HG02981 (cell line): ENCODE measurements around the gene PCSK5.
"Not testable (repeated sequence)": the region's sequence is repeated elsewhere in the genome, so short reads cannot be mapped to it uniquely, and the experiment has no call there.

Experiments
- ATAC-seq: cut with Tn5 transposase; IDR thresholded peaks from one replicate; pipeline ENCODE4 v1.9.1; 2021; ENCODE audit warnings: mild to moderate bottlenecking, moderate library complexity; ENCODE audit not compliant: unreplicated experiment

PCSK5 gene

DNA sequence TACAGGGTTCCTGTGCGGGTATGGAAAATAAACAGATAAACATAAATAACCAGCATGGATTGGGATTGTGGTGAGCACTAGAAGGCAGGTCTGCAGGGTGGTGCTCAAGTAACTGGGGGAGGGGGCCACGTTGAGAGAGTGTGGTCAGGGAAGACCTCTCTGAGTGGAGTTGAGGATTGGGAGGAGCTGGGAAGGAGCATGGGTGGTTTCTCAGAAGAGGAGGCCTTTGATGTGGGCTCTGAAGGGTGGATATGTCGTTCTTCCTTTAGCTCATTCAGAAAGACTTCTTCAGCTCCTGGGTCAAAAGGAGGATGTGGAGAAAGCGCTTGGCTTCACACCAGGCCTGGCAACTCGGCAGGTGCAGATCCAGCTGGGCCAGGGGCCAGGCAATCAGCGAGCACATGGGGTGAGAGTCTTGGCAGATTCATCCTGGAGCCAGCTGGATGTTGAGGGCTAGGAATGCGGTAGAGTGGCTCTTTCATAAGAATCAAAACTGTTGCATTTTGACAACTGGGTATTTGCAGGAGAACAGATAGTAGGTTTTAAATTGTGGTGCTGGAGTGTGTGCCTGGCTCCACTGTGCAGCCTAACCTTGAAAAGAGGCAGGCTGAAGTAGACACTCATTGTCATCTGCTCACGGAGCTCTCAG, 71.7 kb downstream of the PCSK5 start:
- ATAC-seq = no peak

DNA sequence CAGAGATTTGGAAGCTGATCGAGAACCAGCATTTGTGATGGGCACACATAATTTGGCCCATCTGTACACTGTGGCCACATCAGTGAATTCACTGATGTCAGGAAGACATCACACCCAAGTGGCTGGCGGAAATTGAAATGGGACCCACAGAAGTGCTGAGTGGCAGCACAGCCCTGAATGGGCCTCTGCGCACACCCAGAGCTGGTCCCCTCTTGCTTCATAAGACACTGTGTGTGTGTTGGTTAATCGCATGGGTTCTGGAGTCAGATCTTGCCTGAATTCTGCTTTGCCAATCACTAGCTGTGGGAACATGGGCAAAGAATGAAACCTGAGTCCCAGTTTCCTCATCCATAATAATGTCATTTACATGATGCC, 72.2 kb downstream of the PCSK5 start:
- ATAC-seq = no peak

DNA sequence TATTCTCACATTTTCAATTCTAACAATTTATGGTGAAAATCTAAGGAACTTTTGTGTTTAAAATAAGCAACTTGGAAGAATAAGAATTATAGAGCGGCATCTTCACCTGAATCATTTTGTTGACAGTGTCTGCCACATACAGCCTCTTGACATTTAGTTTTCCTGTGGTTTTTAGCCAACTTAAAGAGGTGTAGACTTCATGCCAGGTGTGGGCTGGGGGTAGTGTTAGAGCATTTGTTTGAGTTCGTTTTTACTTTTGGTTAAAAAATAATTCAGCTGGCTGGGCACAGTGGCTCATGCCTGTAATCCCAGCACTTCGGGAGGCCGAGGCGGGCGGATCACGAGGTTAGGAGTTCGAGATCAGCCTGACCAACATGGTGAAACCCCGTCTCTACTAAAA, 72.8 kb downstream of the PCSK5 start:
- not testable (repeated sequence) for ATAC-seq

DNA sequence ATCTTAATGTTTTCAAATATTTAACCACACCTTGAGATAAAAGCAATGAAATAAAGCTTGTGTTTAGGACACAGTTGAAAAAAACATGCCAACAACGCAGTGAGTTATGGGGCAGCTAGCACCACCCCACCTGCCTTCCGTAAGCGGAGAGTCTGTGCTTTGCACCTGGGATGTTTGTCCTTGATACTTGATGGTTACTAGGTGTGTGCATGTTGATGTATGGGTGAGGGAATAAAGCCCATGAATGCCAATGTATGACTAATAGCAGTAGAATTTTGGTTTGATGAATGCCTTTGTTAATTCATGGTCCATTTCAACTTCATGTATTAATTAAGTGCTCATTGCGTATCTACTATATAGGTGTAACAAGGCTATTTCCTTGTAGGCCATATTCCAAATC, 74.0 kb downstream of the PCSK5 start:
- ATAC-seq = no peak

DNA sequence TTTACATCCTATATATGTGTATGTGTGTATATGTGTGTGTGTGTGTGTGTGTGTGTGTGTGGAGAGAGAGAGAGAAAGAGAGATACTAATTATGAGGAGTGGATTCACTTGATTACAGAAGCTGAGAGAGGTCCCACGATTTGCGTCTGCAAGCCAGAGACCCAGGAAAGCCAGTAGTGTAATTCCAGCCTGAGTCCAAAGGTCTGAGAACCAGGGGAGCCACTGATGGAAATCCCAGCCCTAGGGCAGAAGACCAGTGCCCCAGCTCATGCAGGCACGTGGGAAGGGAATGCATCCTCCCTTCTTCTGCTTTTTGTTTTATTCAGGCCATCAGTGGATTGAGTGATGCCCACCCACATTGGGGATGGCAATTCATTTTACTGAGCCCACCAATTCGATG, 74.8 kb downstream of the PCSK5 start:
- ATAC-seq = no peak

DNA sequence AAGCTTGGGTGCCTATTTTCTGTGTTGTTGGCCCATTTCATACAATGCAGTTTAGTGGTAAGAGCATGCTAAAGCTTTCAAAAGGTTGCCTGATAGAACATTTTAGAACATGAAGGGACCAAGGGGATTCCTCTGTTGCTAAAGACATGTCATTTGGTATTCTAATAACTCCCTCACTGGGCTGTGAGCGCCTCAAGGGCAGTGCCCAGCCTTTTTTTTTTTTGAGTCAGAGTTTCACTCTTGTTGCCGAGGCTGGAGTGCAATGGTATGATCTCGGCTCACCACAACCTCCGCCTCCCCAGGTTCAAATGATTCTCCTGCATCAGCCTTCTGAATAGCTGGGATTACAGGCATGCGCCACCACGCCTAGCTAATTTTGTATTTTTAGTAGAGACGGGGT, 77.1 kb downstream of the PCSK5 start:
- no peak for ATAC-seq

DNA sequence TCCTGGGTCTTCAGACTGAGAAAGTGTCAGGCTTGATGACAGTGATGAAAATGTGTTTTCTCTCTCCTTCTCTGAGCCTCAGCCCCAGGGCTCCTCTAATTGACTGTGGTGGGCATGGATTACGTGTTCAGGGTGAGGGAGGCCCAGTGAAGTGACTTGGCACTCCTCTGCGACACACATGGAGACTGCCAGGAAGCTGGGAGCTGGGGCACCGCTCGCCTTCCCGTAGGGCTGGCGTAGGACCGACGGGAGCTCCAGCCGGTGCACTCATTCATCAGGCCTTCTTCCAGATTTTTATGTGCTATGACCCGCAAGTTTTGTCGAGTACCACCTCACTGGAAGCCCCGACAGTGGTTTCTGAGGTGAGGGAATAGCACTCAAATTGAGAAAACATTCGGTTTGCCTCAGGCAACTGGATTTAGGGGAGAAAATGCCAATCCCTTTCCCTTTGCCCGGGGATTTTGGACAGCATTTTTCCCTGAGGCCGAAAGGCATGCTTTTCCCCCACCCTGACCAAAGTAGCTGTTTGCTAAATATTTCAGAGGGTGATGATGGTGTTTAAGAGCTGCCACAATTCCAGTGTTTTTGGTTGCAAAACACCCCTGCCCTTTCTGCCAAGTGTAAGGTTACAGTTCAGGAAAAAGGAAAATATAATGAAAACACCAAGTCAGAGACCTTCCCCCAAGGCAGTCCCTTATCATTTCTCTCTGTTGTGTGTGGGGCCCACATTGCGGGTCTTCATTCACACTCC, 83.7 kb downstream of the PCSK5 start:
- no peak for ATAC-seq

DNA sequence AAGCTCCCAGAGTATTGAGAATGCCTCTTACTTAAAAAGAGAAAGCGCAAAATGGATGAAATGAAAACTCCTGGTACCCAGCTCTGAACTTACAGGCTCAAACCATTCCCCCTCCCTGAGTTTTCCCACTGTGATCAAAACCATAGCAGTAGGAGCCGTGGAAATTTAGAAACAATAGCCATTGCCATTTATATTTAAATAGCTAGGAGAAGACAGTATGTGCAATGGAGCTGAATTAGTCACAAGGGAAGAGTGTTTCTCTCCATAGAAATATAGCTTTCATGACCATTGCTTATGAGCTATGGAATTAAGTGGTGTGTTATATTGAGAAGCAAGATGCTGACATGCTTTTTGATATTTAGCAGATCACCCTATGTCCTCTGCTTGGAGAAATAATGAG, 84.6 kb downstream of the PCSK5 start:
- no peak for ATAC-seq

DNA sequence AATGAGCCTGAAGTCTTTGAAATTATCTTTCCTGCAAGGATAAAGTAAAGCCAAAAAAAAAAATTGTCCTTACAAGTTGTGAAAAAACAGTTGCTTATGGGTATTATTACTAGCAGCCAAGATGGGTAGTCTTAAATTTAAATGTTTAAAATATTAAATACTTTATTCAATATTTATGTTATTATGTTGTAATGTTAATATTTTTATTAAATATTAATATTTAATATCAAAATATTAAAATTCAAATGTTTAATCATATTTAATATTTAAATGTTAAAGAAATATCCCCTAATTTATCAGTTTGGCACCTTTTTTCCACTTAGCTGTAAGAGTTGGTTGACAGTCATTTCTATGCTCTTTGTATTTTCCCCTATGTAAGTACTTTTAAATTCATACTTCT, 86.1 kb downstream of the PCSK5 start:
- ATAC-seq = no peak

DNA sequence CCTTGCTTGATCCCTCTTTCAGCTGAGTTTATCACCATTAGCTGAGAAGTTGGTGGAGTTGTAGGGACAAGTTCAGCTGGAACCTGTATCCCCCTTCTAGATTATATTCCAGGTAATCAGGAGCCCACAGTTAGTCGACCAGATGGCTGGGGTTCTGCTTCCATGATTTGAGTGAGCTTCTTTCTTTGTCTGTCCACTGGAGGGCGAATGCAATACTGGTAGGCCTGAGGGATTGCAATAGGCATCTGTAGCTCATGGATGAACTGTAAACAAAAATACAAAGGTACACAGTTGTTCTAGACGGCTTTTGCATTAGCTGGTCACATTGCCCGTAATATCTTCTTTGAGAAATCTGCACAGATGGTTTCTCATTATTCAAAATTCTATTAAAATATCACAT, 88.9 kb downstream of the PCSK5 start:
- ATAC-seq = no peak

DNA sequence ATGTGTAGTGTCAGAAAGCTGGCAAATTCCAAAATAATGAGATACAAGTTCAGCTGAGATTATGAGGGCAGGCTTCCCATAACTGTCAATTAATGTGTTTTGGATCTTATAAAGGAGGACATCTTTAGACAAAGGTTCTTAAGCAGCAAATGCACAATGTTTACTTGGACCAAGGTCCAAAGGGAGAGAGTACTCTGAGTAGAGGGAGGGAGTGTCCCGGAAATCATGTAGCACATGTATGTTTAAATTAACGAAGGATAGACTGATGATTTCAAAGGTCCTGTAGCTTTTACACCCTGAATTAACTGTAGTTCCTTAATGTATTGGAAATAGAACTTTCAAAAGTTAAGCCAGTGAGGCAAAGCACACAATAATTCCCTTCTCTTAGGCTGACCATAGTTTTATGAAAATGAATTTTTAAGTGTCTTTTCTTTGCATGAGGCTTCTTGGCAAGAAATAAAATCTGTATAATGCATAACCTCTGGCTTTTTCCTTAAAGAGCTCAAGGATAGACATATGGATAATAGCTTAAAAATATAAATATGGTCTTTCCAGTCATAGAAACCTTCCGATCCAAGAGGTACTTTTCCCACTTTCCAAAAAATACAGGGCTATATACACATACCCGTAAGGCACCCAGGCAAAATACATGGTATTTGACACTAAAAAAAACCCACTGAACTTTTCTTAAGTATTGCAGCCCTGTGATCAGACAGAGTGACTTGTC, 93.0 kb downstream of the PCSK5 start:
- ATAC-seq = no peak

DNA sequence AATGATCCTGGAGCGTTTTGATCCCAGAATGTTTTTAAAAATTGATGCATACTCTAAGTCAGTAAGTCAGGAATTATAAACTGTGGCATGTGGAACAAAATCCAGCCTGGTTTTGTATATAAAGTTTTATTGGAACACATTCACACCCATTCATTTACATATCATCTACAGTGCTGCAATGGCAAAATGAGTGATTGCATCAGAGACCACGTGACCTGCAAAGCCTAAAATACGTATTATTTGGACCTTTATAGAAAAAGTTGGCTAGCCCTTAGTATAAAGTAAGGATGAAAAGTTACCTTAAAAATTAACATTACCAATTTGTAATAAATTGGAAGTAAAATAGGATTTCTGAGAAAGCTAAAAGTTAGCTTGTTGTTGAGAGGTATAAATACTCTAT, 95.0 kb downstream of the PCSK5 start:
- ATAC-seq = no peak

DNA sequence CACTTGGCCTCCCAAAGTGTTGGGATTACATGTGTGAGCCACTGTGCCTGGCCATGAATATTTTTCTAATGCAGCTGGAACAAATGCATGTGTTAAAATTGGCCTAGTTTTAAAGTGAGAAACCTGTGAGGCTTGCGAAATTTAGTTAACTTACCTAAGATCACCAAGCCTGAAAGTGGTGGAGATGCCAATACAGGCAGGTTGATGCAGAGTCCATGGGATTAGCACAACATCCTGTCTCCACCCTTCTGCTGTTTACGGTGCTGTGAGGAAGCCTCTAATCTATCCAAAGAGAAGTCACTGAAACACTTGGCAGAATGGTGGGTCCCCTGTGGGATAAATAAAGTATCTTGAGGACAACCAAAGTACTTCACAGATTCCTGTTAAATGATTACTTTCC, 98.2 kb downstream of the PCSK5 start:
- ATAC-seq = no peak

DNA sequence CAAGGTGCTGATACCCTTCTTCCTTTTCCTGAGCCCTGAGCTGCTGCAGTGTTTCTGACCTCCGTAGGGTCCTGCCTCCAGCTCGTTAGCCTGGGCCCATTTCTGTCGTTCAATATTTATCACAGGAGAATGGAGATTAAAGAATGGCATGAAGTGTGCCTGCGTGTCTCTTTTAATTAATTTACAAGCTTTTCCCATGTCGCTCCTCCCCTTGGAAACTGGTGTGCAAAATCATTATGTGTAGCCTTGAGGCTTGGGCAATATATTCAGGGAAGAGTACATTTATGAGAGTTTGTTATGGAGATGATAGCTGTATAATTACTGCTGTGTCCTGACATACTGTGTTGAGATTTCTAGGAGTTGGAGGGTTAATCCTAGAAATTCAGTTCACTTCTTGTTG, 99.7 kb downstream of the PCSK5 start:
- no peak for ATAC-seq

DNA sequence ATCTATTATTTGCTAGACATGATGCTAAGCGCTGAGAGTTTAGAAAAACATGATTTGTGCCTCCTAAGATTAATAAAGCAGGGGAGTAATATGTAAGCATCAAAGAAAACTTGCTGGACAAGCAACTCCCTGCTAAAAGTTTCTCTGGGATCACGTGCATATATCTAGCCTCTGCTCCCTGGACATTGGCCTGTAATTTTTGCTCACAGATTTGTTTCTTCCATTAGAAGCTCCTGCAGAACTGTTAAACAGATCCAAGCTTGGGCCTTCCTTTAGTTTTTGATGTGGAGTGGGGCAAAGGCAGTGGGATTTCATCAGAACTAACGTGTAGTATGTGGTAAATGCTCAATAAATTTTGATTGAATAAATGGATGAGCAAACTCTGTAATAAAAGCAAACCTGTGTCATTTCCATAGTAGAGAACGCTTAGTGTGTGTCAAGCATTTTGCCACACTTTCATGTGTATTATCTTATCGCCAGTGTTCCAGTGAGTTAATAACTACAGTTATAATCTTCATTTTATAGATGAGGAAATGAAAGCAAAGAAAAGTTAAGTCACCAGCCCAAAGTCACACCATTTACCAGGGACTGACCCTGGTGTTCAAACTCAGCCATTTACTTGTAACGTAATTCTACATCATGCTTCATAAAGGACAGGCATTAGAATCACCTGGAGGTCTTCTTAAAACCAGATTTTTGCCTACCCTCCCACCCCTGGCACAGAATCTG, 100.3 kb downstream of the PCSK5 start:
- no peak for ATAC-seq

DNA sequence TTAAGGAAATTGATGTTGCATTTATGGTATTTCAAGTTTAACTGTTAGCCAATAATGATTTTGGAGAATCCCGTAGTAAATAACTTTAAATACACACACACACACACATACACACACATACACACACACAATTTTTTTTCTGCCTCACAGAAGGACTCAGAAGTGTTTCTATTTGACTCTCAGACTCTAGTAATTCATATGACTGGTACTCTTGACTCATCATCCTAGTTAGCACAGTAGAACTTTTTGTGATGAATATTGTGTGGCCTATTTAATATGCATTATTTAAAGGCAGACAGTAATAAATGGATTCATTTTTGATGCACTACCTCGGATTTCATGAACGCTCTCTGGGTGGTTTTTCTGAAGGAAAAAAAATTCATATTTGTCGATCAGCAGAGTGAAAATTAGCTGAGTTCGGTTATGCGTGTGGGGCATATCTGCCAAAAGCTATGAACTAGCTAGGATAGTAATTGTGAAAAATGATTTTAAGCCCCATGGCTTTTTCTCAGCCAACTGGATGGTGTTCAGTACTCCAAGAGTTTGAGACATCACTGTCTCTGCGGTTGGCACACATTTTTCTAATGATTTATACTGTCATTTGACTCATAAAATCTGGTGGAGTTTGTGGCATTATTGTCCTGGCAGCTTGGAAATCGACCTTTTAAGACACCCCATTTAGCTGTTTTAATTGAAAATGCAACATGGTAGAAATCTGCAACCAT, 102.2 kb downstream of the PCSK5 start:
- ATAC-seq = no peak

DNA sequence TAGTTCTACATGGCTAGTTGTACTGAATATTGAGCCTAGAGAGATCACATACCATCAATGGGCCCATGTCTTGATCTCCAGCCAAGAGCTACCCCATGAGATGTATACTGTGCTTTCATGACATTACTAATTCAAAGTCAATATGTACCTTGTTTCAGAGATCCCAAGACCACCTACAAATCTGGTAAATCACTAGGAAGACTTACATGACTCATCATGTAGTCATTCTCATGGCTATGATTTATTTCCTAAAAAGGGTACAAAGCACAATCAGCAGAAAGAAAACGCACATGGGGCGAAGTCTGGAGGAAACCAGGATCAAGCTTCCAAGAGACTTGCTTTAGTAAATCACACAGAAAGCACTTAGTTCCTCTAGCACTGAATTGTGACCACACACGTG, 103.0 kb downstream of the PCSK5 start:
- ATAC-seq = no peak

DNA sequence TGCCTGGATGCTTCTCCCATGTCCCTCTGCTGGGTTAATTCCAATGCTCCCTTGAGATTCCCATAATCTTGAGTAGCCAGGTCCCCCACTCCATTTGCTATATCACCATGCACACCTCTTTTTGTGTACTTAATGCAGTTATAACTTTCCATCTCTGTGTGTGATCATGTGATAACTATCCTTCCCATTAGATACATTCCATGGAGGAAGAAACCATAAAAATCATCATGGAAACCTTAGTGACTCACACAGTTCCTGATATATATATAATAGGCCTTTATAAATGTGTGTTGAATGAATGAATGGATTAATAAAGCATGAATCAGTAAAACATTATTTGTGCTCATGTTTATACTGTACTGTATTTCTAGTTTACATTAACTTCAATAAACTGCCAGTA, 104.6 kb downstream of the PCSK5 start:
- ATAC-seq = no peak

DNA sequence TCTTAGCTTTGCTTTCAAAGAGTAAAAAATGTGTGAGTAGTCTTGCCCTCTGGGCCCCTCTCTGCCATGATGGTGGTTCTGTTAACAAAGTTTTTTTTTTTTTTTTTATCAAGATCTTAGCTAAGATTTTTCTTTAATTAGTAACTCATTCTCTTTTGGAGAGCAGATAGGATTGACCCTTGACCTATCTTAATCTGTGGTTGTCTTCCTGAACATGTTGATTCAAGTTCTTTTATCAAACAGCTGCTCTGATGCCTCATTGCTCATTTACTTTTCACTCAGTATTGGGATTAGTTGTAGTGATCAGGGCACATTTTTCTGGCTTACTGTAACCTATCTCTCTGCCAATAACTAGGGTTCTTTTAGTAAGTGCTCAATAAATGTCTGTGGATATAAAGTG, 106.3 kb downstream of the PCSK5 start:
- no peak for ATAC-seq

DNA sequence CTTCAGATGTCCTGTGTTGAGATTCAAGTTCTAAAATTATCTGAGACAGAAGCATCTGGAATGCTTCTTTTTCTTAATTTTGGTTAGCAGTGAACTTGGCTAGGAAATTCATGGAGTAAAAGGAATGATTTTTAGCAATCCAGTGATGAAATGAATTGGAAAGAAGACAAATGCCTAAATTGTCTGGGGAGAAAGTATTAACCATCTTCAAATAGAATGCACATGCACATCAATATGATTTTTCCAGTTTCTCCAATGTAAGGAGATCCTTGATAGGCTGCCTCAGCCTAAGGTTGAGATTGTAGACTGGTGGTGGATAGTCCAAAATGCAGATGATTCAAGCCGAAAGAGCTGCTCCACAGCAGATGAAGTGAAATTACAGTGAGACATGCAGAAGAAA, 106.7 kb downstream of the PCSK5 start:
- no peak for ATAC-seq
